ENCODE results near the gene TMBIM6.

Gene TMBIM6

GRCh38 chr12:49803693-49804450, 62.5 kb downstream of the TMBIM6 start:
- H3K4me3 ChIP-seq (ENCODE audit: low read length), result no peak overlapping the region
- H3K27ac ChIP-seq (ENCODE audit: low read length), result no peak overlapping the region
- H3K9me3 ChIP-seq (ENCODE audit: control insufficient read depth, low read depth, low read length), result no peaks in the 10 kb centered on the region
- H3K36me3 ChIP-seq (ENCODE audit: control insufficient read depth, low read depth, low read length), result peaks cover 31% of the 10 kb centered on the region
- peaks cover 8% of the 10 kb centered on the region for H3K4me1 ChIP-seq (ENCODE audit: control insufficient read depth, low read depth, low read length)
- H3K9ac ChIP-seq (ENCODE audit: low read length), result no peak overlapping the region
- H3K27me3 ChIP-seq (ENCODE audit: control insufficient read depth, insufficient read depth, low read length), result no peaks in the 10 kb centered on the region

DNA sequence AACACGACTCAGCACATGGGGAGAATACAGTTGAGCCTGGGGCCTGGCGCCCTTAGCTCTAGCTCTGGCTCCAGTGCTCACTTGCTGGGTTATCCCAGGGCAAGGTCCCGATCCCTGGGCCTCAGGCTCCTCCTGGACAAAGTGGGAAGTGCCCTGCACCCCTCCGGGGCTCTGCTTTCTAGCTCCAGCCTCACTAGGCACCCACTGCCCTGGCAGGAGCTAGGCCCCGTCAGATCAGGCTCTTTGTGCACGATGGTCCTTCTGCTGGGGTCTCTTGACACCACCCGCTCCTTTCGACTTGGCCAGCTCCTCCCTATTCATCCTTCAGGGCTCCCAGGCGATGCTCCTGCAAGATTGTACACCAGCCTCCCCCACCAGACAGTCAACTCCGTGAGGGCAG, 63.5 kb downstream of the TMBIM6 start:
- Histone ChIP-seq H3K9me3 (ENCODE audit: control insufficient read depth, low read depth, low read length) (no peaks in the 10 kb centered on the region), H3K4me1 (ENCODE audit: control insufficient read depth, low read depth, low read length) (peaks cover 18% of the 10 kb centered on the region), H3K27me3 (ENCODE audit: control insufficient read depth, insufficient read depth, low read length) (no peaks in the 10 kb centered on the region), H3K4me3 (ENCODE audit: low read length) (no peak overlapping the region), H3K36me3 (ENCODE audit: control insufficient read depth, low read depth, low read length) (peaks cover 31% of the 10 kb centered on the region), H3K27ac (ENCODE audit: low read length) (no peak overlapping the region), H3K9ac (ENCODE audit: low read length) (no peak overlapping the region)

DNA sequence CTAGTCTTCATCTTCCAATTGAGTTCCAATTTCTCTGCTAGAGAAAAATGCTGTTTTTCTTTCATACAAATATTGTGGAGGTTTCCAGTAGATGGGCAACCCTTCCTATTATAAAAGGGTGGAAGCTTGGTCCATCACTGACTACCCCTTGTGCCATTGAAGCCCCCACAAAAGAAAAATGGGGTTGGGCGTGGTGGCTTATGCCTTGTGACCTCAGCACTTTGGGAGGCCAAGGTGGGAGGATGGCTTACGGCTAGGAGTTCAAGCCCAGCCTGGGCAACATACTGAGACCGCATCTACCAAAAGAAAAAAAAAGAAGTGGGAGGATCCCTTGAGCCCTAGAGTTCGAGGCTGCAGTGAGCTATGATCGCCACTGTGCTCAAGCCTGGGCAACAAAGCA, 64.1 kb downstream of the TMBIM6 start:
- Histone ChIP-seq H3K4me1 (ENCODE audit: control insufficient read depth, low read depth, low read length) (peaks cover 22% of the 10 kb centered on the region), H3K27me3 (ENCODE audit: control insufficient read depth, insufficient read depth, low read length) (no peaks in the 10 kb centered on the region), H3K27ac (ENCODE audit: low read length) (no peak overlapping the region), H3K4me3 (ENCODE audit: low read length) (no peak overlapping the region), H3K9ac (ENCODE audit: low read length) (no peak overlapping the region), H3K36me3 (ENCODE audit: control insufficient read depth, low read depth, low read length) (peaks cover 28% of the 10 kb centered on the region), H3K9me3 (ENCODE audit: control insufficient read depth, low read depth, low read length) (no peaks in the 10 kb centered on the region)

- H3K27ac ChIP-seq (ENCODE audit: low read length), result no peak overlapping the region
- no peak overlapping the region for H3K9ac ChIP-seq (ENCODE audit: low read length)
- H3K27me3 ChIP-seq (ENCODE audit: control insufficient read depth, insufficient read depth, low read length), result no peaks in the 10 kb centered on the region
- peaks cover 21% of the 10 kb centered on the region for H3K36me3 ChIP-seq (ENCODE audit: control insufficient read depth, low read depth, low read length)
- no peak overlapping the region for H3K4me3 ChIP-seq (ENCODE audit: low read length)
- peaks cover 29% of the 10 kb centered on the region for H3K4me1 ChIP-seq (ENCODE audit: control insufficient read depth, low read depth, low read length)
- no peaks in the 10 kb centered on the region for H3K9me3 ChIP-seq (ENCODE audit: control insufficient read depth, low read depth, low read length)
These were observed 65.0 kb downstream of the TMBIM6 start for GRCh38 chr12:49806321-49806813.

DNA sequence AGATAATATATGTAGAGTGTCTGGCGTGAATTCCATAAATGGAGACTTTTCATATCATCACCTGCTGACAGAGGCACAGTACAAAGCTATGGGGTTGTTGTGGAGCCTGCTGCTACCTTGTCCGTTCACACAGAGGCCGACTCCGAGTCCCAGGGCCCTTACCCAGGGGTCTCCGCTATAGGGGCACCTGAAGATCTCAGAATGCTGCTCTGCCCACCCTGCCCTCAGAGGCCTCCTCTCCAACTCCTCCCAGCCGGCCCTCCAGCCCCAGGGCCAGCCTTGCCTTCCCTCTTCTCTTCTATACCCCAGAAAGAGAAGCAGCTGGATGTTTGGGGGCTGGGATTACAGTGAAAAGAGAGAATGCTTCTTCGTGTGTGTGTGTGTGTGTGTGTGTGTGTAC, 65.5 kb downstream of the TMBIM6 start:
- Histone ChIP-seq H3K4me3 (ENCODE audit: low read length) (no peak overlapping the region), H3K9me3 (ENCODE audit: control insufficient read depth, low read depth, low read length) (no peaks in the 10 kb centered on the region), H3K9ac (ENCODE audit: low read length) (no peak overlapping the region), H3K27ac (ENCODE audit: low read length) (no peak overlapping the region), H3K36me3 (ENCODE audit: control insufficient read depth, low read depth, low read length) (peaks cover 18% of the 10 kb centered on the region), H3K27me3 (ENCODE audit: control insufficient read depth, insufficient read depth, low read length) (no peaks in the 10 kb centered on the region), H3K4me1 (ENCODE audit: control insufficient read depth, low read depth, low read length) (peaks cover 29% of the 10 kb centered on the region)

DNA sequence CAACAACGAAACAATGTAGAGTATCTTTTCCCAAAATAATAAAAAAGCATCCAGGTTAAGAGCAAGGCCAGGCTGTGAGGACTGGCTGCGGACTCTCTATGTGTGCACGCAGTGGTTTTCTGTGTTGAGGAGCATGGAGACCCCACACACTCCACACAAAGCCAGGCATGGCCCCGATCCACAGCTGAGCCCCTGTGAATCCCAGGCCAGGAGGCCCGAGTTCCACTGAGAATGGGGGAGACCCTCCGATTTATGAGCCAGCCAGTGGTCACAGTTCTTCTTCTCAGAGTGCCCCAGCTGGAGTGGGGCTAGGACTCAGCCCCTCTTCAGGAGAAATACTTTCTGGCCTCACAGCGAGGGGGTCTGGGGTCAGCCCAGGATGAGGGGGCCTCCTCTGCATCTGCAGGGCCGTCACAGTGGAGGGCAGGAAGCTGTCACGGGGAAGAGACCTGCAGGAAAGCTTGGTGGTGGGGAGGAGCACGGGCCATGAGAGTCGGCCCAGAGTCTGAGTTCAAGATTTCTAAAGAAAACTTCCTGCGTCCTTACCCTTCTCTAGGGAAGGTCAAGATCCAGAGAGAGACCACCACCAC, 66.7 kb downstream of the TMBIM6 start:
- no peaks in the 10 kb centered on the region for H3K27me3 ChIP-seq (ENCODE audit: control insufficient read depth, insufficient read depth, low read length)

DNA sequence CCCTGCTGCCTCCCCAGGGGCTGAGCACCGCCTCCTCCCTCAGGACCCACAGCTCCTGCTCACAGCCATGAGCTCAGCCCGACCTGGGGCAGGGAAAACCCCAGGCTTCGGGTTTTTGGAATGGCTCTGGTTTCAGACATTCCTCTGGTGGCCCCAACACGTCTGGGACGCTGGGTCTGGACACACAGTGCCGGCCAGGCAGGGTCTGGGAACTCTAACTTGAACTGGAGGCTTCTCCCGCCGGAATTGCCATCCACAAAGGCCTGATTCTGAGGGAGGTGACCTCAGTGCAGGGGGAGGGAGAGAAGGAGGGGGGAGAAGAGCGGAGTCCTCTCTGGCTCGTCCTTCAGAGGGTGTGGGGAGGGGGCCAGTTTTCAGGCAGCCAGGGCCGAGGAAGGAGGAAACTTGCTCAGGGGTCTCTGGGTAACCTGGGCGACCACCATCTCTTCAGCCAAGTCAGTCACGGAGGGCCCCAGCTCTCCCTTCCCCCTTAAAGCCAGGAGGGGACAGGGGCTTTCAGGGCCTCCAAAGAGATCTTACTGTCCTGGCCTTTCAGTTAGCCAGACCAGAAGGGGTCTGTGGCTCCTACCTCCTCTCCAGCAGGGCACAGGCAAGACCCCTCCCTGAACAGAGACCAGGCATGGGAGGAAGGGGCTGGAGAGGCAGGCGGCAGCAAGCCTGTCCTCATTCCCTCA, 67.5 kb downstream of the TMBIM6 start:
- peak overlapping the region; percentile 9 for H3K27ac ChIP-seq (ENCODE audit: low read length)
- H3K4me3 ChIP-seq (ENCODE audit: low read length), result peak overlapping the region; percentile 4
- no peaks in the 10 kb centered on the region for H3K9me3 ChIP-seq (ENCODE audit: control insufficient read depth, low read depth, low read length)
- H3K4me1 ChIP-seq (ENCODE audit: control insufficient read depth, low read depth, low read length), result peaks cover 29% of the 10 kb centered on the region
- H3K27me3 ChIP-seq (ENCODE audit: control insufficient read depth, insufficient read depth, low read length), result no peaks in the 10 kb centered on the region
- peak overlapping the region; percentile 6 for H3K9ac ChIP-seq (ENCODE audit: low read length)
- H3K36me3 ChIP-seq (ENCODE audit: control insufficient read depth, low read depth, low read length), result peaks cover 13% of the 10 kb centered on the region

More for the DNA sequence above, 66.7 kb downstream of the TMBIM6 start:
- Histone ChIP-seq H3K9ac (ENCODE audit: low read length) (peak overlapping the region; percentile 6), H3K36me3 (ENCODE audit: control insufficient read depth, low read depth, low read length) (peaks cover 13% of the 10 kb centered on the region), H3K4me3 (ENCODE audit: low read length) (no peak overlapping the region), H3K9me3 (ENCODE audit: control insufficient read depth, low read depth, low read length) (no peaks in the 10 kb centered on the region), H3K4me1 (ENCODE audit: control insufficient read depth, low read depth, low read length) (peaks cover 29% of the 10 kb centered on the region), H3K27ac (ENCODE audit: low read length) (peak overlapping the region; percentile 3)

DNA sequence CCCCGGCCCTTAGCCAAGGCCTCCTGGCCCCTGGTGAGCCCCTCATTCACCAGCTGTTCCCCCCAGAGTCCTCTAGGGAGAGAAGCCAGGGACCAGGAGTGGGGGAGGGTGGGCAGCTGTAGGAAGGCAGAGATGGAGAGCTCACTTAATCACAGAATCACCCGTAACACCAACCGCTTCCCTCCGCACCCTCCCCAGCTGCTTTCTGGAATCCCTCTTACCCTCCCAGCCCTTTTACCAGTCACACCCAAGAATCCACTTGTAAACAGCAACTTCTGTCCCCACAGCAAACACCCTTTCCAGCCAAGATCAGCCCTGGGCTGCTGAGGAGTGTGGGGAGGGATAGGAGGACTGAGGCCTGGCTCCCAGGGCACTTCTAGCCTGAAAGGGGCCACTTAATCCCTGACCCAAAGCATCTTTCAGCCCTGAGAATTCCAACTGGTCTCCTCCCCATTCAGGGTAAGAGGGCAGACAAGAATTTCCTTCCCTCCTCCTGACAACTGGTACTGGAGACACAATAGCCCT, 68.1 kb downstream of the TMBIM6 start:
- H3K27ac ChIP-seq (ENCODE audit: low read length), result peak overlapping the region; percentile 74
- H3K36me3 ChIP-seq (ENCODE audit: control insufficient read depth, low read depth, low read length), result peaks cover 8% of the 10 kb centered on the region
- H3K4me3 ChIP-seq (ENCODE audit: low read length), result peak overlapping the region; percentile 4
- no peaks in the 10 kb centered on the region for H3K9me3 ChIP-seq (ENCODE audit: control insufficient read depth, low read depth, low read length)
- peaks cover 29% of the 10 kb centered on the region for H3K4me1 ChIP-seq (ENCODE audit: control insufficient read depth, low read depth, low read length)
- H3K9ac ChIP-seq (ENCODE audit: low read length), result peak overlapping the region; percentile 6
- H3K27me3 ChIP-seq (ENCODE audit: control insufficient read depth, insufficient read depth, low read length), result no peaks in the 10 kb centered on the region

DNA sequence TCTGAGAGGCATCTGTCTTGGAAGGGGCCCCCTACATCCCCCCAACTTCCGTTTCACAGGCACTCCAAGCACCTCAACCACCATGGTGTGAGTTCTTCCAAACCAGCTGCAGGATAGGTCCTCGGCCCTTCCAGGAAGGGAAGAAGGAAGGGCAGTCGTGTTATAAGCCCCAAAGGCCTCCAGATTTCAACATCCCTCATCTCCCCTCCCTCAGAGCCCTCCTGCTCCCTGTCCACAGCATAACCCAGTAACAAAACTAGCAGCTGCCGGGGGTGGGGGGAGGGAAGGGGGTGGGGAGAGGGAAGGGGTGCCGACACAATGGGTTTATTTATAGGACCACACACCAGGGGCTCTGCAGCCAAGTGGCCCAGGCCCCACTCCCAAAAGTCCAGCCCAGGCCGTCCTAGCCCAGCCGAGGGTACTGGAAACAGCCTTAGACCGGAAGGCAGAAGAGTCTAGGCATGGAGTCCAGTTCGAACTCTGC, 68.6 kb downstream of the TMBIM6 start:
- Histone ChIP-seq H3K27ac (ENCODE audit: low read length) (peak overlapping the region; percentile 74), H3K9me3 (ENCODE audit: control insufficient read depth, low read depth, low read length) (no peaks in the 10 kb centered on the region), H3K4me1 (ENCODE audit: control insufficient read depth, low read depth, low read length) (peaks cover 29% of the 10 kb centered on the region), H3K9ac (ENCODE audit: low read length) (peak overlapping the region; percentile 6), H3K4me3 (ENCODE audit: low read length) (peak overlapping the region; percentile 4), H3K36me3 (ENCODE audit: control insufficient read depth, low read depth, low read length) (peaks cover 4% of the 10 kb centered on the region), H3K27me3 (ENCODE audit: control insufficient read depth, insufficient read depth, low read length) (no peaks in the 10 kb centered on the region)

- Histone ChIP-seq H3K36me3 (ENCODE audit: control insufficient read depth, low read depth, low read length) (no peaks in the 10 kb centered on the region), H3K27me3 (ENCODE audit: control insufficient read depth, insufficient read depth, low read length) (no peaks in the 10 kb centered on the region), H3K4me3 (ENCODE audit: low read length) (no peak overlapping the region), H3K9me3 (ENCODE audit: control insufficient read depth, low read depth, low read length) (no peaks in the 10 kb centered on the region), H3K27ac (ENCODE audit: low read length) (no peak overlapping the region), H3K4me1 (ENCODE audit: control insufficient read depth, low read depth, low read length) (peaks cover 29% of the 10 kb centered on the region), H3K9ac (ENCODE audit: low read length) (no peak overlapping the region)
These were observed 69.8 kb downstream of the TMBIM6 start for GRCh38 chr12:49811136-49811535.

- Histone ChIP-seq H3K9me3 (ENCODE audit: control insufficient read depth, low read depth, low read length) (no peaks in the 10 kb centered on the region), H3K27ac (ENCODE audit: low read length) (no peak overlapping the region), H3K36me3 (ENCODE audit: control insufficient read depth, low read depth, low read length) (no peaks in the 10 kb centered on the region), H3K4me3 (ENCODE audit: low read length) (no peak overlapping the region), H3K9ac (ENCODE audit: low read length) (no peak overlapping the region), H3K27me3 (ENCODE audit: control insufficient read depth, insufficient read depth, low read length) (no peaks in the 10 kb centered on the region), H3K4me1 (ENCODE audit: control insufficient read depth, low read depth, low read length) (peaks cover 29% of the 10 kb centered on the region)
These were observed 70.6 kb downstream of the TMBIM6 start for GRCh38 chr12:49811961-49812401.

Data from iPS-18a (cell line).